OCI-LY7 (cell line): ENCODE results near the gene CXCL9.

Source experiments
- CTCF ChIP-seq: fragments of 200-600 bp; sonication (generic); conservative IDR thresholded peaks from 2 replicates; pipeline ENCODE4 v1.5.1; 2014; ENCODE audit warnings: mild to moderate bottlenecking, antibody characterized with exemption, low read length, moderate library complexity, mixed read lengths
- EZH2phosphoT487 ChIP-seq: fragments of 200-600 bp; sonication (generic); IDR thresholded peaks from 2 replicates; pipeline ENCODE4 v1.6.1; 2018; ENCODE audit warnings: low read depth, borderline replicate concordance, mild to moderate bottlenecking, mixed run types, antibody characterized with exemption, low read length, moderate library complexity, mixed read lengths

GRCh38 chr4:75976177-75976576 is 31.1 kb downstream of the CXCL9 start:
- no peak for TF ChIP-seq EZH2phosphoT487
- no peak for TF ChIP-seq CTCF
